Measurements from ENCODE around the gene ZNF765. TPM values are rescaled to one million over a fixed set of nuclear protein-coding genes. Genes with fewer than 3 reads are reported as not detected.
A peak's percentile ranks its signal among the peaks of the same experiment; 100 is the strongest.

The ZNF765 gene
- 14.6 and 16.2 TPM in 2 replicates for total RNA-seq (2014; rRNA removed; shearing (Covaris generic))
- total RNA-seq (2022) = 14.2 and 17.4 TPM in 2 replicates
- percentile 60 among the genes with signal in this experiment for Bru-seq, nascent RNA
- percentile 63 among the genes with signal in this experiment for BruChase-seq, experiment 1, labeled RNA remaining after a 6-hour chase
- BruChase-seq, experiment 2, labeled RNA remaining after a 2-hour chase = percentile 69 among the genes with signal in this experiment
- long read RNA-seq, full-length matches to known transcripts = 10 of 73 reads
- long read RNA-seq, partial matches to known transcripts = 5 of 73 reads
- long read RNA-seq, other reads (novel, unspliced or antisense) = 58 of 73 reads

DNA sequence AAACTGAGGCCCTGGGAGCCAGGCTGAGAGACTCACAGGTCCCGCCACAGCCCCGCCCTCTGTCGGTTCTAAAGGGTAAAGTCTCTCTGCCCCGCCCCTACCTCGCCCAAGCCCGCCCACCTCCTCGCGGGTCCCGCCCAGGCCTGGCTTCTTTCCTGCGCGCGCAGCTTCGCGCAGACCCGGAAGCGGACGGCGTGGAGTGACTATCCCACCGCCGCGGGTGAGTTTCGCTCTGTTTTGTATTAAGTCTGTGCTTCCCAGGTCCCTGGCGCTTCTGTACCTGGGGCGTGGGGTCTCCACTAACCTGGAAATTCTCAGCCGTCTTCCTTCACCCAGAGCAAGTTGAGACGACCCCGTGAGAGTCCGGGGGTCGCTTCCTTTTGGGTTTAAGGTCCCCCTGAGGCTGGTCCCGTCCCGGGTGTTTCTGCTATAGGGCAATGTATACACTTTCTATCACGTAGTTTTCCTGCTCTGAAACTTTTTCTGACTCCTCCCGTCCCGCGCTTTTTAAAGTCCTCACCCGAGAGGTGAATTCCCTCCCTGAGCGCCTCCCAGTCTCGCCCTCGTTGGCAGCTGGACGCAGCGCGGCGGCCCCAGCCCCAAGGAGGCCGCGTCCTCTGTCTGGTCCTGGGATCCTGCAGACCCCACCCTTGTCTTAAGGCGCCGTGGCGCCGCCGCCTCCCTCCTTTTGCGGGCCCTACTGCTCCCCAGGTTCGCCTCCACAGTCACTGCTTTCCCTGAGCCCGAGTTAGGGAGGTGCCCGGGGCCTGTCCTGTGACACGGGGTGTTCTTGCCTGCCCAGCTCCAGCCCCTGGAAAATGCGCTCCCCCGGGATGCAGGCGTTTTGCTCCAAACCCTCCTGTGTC is at the start of gene ZNF765:
Gene ZNF765, plus strand, starts transcription at position 176 of the 866 bp plus-strand sequence. CDS start 2,867 bp downstream, outside the sequence.
- Histone ChIP-seq H2AFZ (ENCODE audit: low read length) (peak within 1 kb of the TSS; percentile 77; the same call in 1 of the 2 replicates), H3K36me3 (ENCODE audit: insufficient read depth, low read length) (peaks cover 19% of the 10 kb centered on the region), H3K27ac (ENCODE audit: low read depth, low read length, poor library complexity, severe bottlenecking) (peak within 1 kb of the TSS; percentile 38), H3K4me1 (ENCODE audit: insufficient read depth, low read length, poor library complexity, severe bottlenecking) (peaks cover 15% of the 10 kb centered on the region), H4K20me1 (ENCODE audit: insufficient read depth, low read length) (no peaks in the 10 kb centered on the region), H3K79me2 (ENCODE audit: insufficient read depth, low read depth, low read length) (peaks cover 13% of the 10 kb centered on the region; the same call in 1 of the 2 replicates), H3K4me3 (ENCODE audit: low read depth, low read length, poor library complexity, severe bottlenecking) (peak within 1 kb of the TSS; percentile 87), H3K9me3 (ENCODE audit: low read length) (no peaks in the 10 kb centered on the region), H3K4me2 (ENCODE audit: low read length) (peak within 1 kb of the TSS; percentile 74), H3K9me2 (ENCODE audit: insufficient read depth, low read length) (no peaks in the 10 kb centered on the region)
- TF ChIP-seq, protein P1, sequence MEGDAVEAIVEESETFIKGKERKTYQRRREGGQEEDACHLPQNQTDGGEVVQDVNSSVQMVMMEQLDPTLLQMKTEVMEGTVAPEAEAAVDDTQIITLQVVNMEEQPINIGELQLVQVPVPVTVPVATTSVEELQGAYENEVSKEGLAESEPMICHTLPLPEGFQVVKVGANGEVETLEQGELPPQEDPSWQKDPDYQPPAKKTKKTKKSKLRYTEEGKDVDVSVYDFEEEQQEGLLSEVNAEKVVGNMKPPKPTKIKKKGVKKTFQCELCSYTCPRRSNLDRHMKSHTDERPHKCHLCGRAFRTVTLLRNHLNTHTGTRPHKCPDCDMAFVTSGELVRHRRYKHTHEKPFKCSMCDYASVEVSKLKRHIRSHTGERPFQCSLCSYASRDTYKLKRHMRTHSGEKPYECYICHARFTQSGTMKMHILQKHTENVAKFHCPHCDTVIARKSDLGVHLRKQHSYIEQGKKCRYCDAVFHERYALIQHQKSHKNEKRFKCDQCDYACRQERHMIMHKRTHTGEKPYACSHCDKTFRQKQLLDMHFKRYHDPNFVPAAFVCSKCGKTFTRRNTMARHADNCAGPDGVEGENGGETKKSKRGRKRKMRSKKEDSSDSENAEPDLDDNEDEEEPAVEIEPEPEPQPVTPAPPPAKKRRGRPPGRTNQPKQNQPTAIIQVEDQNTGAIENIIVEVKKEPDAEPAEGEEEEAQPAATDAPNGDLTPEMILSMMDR (conservative IDR thresholded peaks at IDR 0.05; ENCODE audit: low read length) = peak; percentile 47
- no peak for TF ChIP-seq EZH2phosphoT487 (IDR thresholded peaks at IDR 0.05; ENCODE audit: borderline replicate concordance, low read depth, low read length)
- DNase-seq (ENCODE audit: low spot score) = peak; percentile 92
- TSS peak; percentile 61 for BruUV-seq (replicated peaks)
- ChIA-PET POLR2A (no interaction called here), CTCF (ENCODE audit: unreplicated experiment) (no interaction called here)
- intact Hi-C loops (cut with micrococcal nuclease; ENCODE audit: unreplicated experiment) = loop anchor here (10.0 kb wide), 1 partner anchor 200 kb away; the partner anchor contains the start of gene ZNF665

DNA sequence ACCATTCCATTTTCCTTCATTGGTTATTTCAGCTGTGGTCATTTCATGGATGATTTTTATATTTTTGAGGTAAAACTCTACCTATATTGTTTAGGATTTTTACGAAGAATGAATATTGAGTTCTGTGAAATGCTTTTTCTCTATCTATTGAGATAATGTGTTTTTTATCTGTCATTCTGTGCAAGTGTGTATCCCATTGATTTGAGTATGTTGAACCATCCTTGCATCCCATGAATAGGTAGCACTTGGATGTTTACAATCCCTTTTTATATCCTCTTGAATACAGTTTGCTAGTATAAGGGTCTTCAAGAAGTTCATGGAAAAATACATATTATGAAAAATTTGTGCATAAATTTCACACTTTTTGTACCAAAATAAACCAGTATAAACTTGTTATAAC is 39.2 kb upstream of the ZNF765 start:
- ChIA-PET CTCF (ENCODE audit: unreplicated experiment) (no interaction called here), POLR2A (no interaction called here)
- Histone ChIP-seq H3K9me2 (ENCODE audit: insufficient read depth, low read length) (no peaks in the 10 kb centered on the region), H4K20me1 (ENCODE audit: insufficient read depth, low read length) (no peaks in the 10 kb centered on the region), H3K4me2 (ENCODE audit: low read length) (no peak overlapping the region), H3K27ac (ENCODE audit: low read depth, low read length, poor library complexity, severe bottlenecking) (no peak overlapping the region), H3K4me3 (ENCODE audit: low read depth, low read length, poor library complexity, severe bottlenecking) (no peak overlapping the region), H2AFZ (ENCODE audit: low read length) (no peak overlapping the region), H3K36me3 (ENCODE audit: insufficient read depth, low read length) (peaks cover 53% of the 10 kb centered on the region), H3K79me2 (ENCODE audit: insufficient read depth, low read depth, low read length) (no peaks in the 10 kb centered on the region), H3K4me1 (ENCODE audit: insufficient read depth, low read length, poor library complexity, severe bottlenecking) (no peaks in the 10 kb centered on the region), H3K9me3 (ENCODE audit: low read length) (peaks cover 54% of the 10 kb centered on the region)
- BruUV-seq (replicated peaks) = no TSS peak
- TF ChIP-seq EZH2phosphoT487 (IDR thresholded peaks at IDR 0.05; ENCODE audit: borderline replicate concordance, low read depth, low read length) = no peak
- TF ChIP-seq, protein P1 (conservative IDR thresholded peaks at IDR 0.05; ENCODE audit: low read length) = no peak
- intact Hi-C loops (cut with micrococcal nuclease; ENCODE audit: unreplicated experiment) = no loop called here
- DNase-seq (ENCODE audit: low spot score) = no peak

Measured in OCI-LY7 (cell line).